Karpas-422 (cell line): Measurements from ENCODE around the gene FMR1NB. TPM values are rescaled to one million over a fixed set of nuclear protein-coding genes. Genes with fewer than 3 reads are reported as not detected.

Source experiments
- small RNA-seq: library from RNA; depleted of rRNA; stranded (forward); fragments of <200 nt; gene quantifications from one replicate; pipeline ENCODE3, GENCODE V24; 2014
- total RNA-seq: library from RNA; depleted of rRNA; stranded (reverse); fragments of >200 nt; shearing (Covaris generic); gene quantifications from 2 replicates; pipeline ENCODE4 v1.2.3, GENCODE V29; 2014; ENCODE audit warnings: low replicate concordance; rRNA removed

The FMR1NB gene
- total RNA-seq, 1 experiment from 2014 or later, result not detected

Small RNA genes within 50 kb of the gene (small RNA-seq; reads per million reads assigned to genes)
- not detected for gene RNA5SP524

Other genes starting within 250 kb of the FMR1NB start
- 36.5 and 36.6 TPM in 2 replicates for gene FMR1, start 69.4 kb upstream of the FMR1NB start, total RNA-seq